HepG2 (cell line): ENCODE measurements around the gene CATSPERD. TPM values are rescaled to one million over a fixed set of nuclear protein-coding genes. Genes with fewer than 3 reads are reported as not detected.

ENCODE experiments used
- AKAP8 ChIP-seq: sonication (generic); formaldehyde crosslinking; IDR thresholded peaks from 2 replicates; pipeline ENCODE4 v1.5.1; 2020; ENCODE audit warnings: mild to moderate bottlenecking, missing genetic modification reagents
- ARID5B ChIP-seq: IDR thresholded peaks from 2 replicates; pipeline ENCODE4 v1.4.0; 2020; ENCODE audit warnings: mild to moderate bottlenecking, missing genetic modification reagents
- CBX5 ChIP-seq: sonication (generic); formaldehyde crosslinking; IDR thresholded peaks from 2 replicates; pipeline ENCODE4 v1.4.0; 2020; ENCODE audit warnings: missing genetic modification reagents, borderline replicate concordance
- IKZF4 ChIP-seq: sonication (generic); formaldehyde crosslinking; IDR thresholded peaks from 2 replicates; pipeline ENCODE4 v1.5.1; 2020; ENCODE audit warnings: borderline replicate concordance, mild to moderate bottlenecking, low read depth, missing genetic modification reagents; ENCODE audit errors: not compliant biosample characterization
- NONO ChIP-seq, 2 experiments: fragments of 450-650 bp in 1 of 2; sonication (generic) in 1 of 2; formaldehyde crosslinking in 1 of 2; IDR thresholded peaks in 1 of 2; conservative IDR thresholded peaks in 1 of 2; 2 replicates each; pipeline versions ENCODE4 v1.6.1 to v1.8.0; 2017 to 2022; ENCODE audit warnings: mild to moderate bottlenecking in 1 of 2, missing genetic modification reagents in 1 of 2, moderate library complexity in 1 of 2
- POLR2G ChIP-seq: fragments of 200-400 bp; formaldehyde crosslinking; IDR thresholded peaks from 2 replicates; pipeline ENCODE4 v1.6.1; 2018; ENCODE audit warnings: mild to moderate bottlenecking, low read depth, low read length, moderate library complexity
- TGIF2 ChIP-seq: IDR thresholded peaks from 2 replicates; pipeline ENCODE4 v1.6.1; 2016; ENCODE audit warnings: control low read depth, missing compliant biosample characterization
- ZBTB33 ChIP-seq: sonication (generic); formaldehyde crosslinking; IDR thresholded peaks from 2 replicates; pipeline ENCODE4 v1.4.0; 2020; ENCODE audit warnings: missing genetic modification reagents
- ZBTB37 ChIP-seq: sonication (generic); formaldehyde crosslinking; IDR thresholded peaks from 2 replicates; pipeline ENCODE4 v1.4.0; 2020; ENCODE audit warnings: mild to moderate bottlenecking, missing genetic modification reagents
- ZNF30 ChIP-seq: sonication (generic); formaldehyde crosslinking; IDR thresholded peaks from 2 replicates; pipeline ENCODE4 v1.5.0; 2020; ENCODE audit warnings: mild to moderate bottlenecking, missing genetic modification reagents
- ZNF510 ChIP-seq: sonication (generic); formaldehyde crosslinking; IDR thresholded peaks from 2 replicates; pipeline ENCODE4 v1.4.0; 2020; ENCODE audit warnings: low read depth, mild to moderate bottlenecking, missing genetic modification reagents
- ZNF512 ChIP-seq: sonication (generic); formaldehyde crosslinking; IDR thresholded peaks from 2 replicates; pipeline ENCODE4 v1.4.0; 2020; ENCODE audit warnings: mild to moderate bottlenecking, missing genetic modification reagents
- ZNF543 ChIP-seq: sonication (generic); formaldehyde crosslinking; IDR thresholded peaks from 2 replicates; pipeline ENCODE4 v1.4.0; 2020; ENCODE audit warnings: mild to moderate bottlenecking, missing genetic modification reagents
- ZNF777 ChIP-seq: sonication (generic); formaldehyde crosslinking; IDR thresholded peaks from 2 replicates; pipeline ENCODE4 v1.4.0; 2020; ENCODE audit warnings: missing genetic modification reagents
- polyA plus RNA-seq, 8 experiments: library from polyadenylated mRNA; depleted of rRNA in 3 of 8; stranded (reverse) in 7 of 8; unstranded in 1 of 8; fragments of >200 nt; fragmentation: Illumina TruSeq in 4 of 8; extraction: Trizol in 4 of 8; gene quantifications; 2 replicates each; pipeline versions ENCODE4 v1.2.1 to v1.2.3, GENCODE V29; 2011 to 2016; ENCODE audit warnings: low read depth in 4 of 8, missing spikeins in 1 of 8, mixed read lengths in 1 of 8; ENCODE audit not compliant: insufficient read depth in 1 of 8
- total RNA-seq, 5 experiments: library from RNA; depleted of rRNA; stranded (reverse); fragments of >200 nt; fragmentation: Illumina TruSeq; extraction: Trizol; gene quantifications; 2 replicates each; pipeline ENCODE4 v1.2.3, GENCODE V29; 2016; ENCODE audit warnings: low read depth in 1 of 5
- TF ChIP-seq, protein P1 (sequence below): sonication (generic); formaldehyde crosslinking; IDR thresholded peaks from 2 replicates; pipeline ENCODE4 v1.4.0; 2020; ENCODE audit warnings: missing genetic modification reagents, borderline replicate concordance
- TF ChIP-seq, protein P2 (sequence below): sonication (generic); formaldehyde crosslinking; IDR thresholded peaks from 2 replicates; pipeline ENCODE4 v1.5.0; 2020; ENCODE audit warnings: missing genetic modification reagents

Gene CATSPERD
- total and polyA plus RNA-seq, 2 of the 13 experiments (the other 11 are each of a cell fraction or from before 2014, with no cell fraction given) = 0.04 TPM; not detected in 1

GRCh38 chr19:5805462-5806132 is 85.2 kb downstream of the CATSPERD start (continued):
- TF ChIP-seq NONO (IDR thresholded peaks at IDR 0.05) (no peak), NONO (CRISPR knock-in tag; conservative IDR thresholded peaks at IDR 0.05) (peak; percentile 57), AKAP8 (CRISPR knock-in tag) (0 out of 2 replicates have a peak, but pooled peaks have one; percentile 77), ZNF512 (CRISPR knock-in tag) (no peak), CBX5 (peak; percentile 81; the same call in 1 of the 2 replicates), ZBTB37 (CRISPR knock-in tag) (0 out of 2 replicates have a peak, but pooled peaks have one; percentile 54), IKZF4 (CRISPR knock-in tag) (no peak), ZNF30 (no peak), ARID5B (CRISPR knock-in tag) (peak; percentile 31; the same call in 1 of the 2 replicates), ZBTB33 (CRISPR knock-in tag) (peak; percentile 72; the same call in 1 of the 2 replicates), ZNF510 (CRISPR knock-in tag) (no peak), ZNF543 (no peak), POLR2G (no peak), ZNF777 (CRISPR knock-in tag) (peak; percentile 98), TGIF2 (CRISPR knock-in tag) (no peak)
- TF ChIP-seq, protein P1, sequence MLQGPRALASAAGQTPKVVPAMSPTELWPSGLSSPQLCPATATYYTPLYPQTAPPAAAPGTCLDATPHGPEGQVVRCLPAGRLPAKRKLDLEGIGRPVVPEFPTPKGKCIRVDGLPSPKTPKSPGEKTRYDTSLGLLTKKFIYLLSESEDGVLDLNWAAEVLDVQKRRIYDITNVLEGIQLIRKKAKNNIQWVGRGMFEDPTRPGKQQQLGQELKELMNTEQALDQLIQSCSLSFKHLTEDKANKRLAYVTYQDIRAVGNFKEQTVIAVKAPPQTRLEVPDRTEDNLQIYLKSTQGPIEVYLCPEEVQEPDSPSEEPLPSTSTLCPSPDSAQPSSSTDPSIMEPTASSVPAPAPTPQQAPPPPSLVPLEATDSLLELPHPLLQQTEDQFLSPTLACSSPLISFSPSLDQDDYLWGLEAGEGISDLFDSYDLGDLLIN = no peak
- TF ChIP-seq, protein P2, sequence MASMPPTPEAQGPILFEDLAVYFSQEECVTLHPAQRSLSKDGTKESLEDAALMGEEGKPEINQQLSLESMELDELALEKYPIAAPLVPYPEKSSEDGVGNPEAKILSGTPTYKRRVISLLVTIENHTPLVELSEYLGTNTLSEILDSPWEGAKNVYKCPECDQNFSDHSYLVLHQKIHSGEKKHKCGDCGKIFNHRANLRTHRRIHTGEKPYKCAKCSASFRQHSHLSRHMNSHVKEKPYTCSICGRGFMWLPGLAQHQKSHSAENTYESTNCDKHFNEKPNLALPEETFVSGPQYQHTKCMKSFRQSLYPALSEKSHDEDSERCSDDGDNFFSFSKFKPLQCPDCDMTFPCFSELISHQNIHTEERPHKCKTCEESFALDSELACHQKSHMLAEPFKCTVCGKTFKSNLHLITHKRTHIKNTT (CRISPR knock-in tag) = no peak
